Bronchial epithelial cell (primary cell): ENCODE data around the gene EFNB3. TPM values are rescaled to one million over a fixed set of nuclear protein-coding genes. Genes with fewer than 3 reads are reported as not detected.

Source experiments
- DNase-seq: peaks from one replicate; pipeline ENCODE4 v3.0.0-alpha.2; 2010; ENCODE audit warnings: low read depth
- FAIRE-seq: peaks from 2 replicates; lab custom pipeline; 2011; peaks lifted over from hg19 to GRCh38; lab: Jason Lieb, UNC
- H3K27me3 ChIP-seq: 2 replicates; pipeline ENCODE4 v1.5.1; 2011; ENCODE audit warnings: low read length; ENCODE audit not compliant: control insufficient read depth, insufficient read depth
- H3K36me3 ChIP-seq: 2 replicates; pipeline ENCODE4 v1.5.1; 2011; ENCODE audit warnings: low read length; ENCODE audit not compliant: control insufficient read depth, insufficient read depth
- H3K4me3 ChIP-seq: 2 replicates; pipeline ENCODE4 v1.5.1; 2011; ENCODE audit warnings: mild to moderate bottlenecking, low read depth, low read length, control low read depth
- total RNA-seq: library from RNA; depleted of rRNA; stranded (reverse); fragments of >200 nt; gene quantifications from 2 replicates; pipeline ENCODE4 v1.2.1, GENCODE V29; 2014
- TF ChIP-seq, protein P1 (sequence below): IDR thresholded peaks from 2 replicates; pipeline ENCODE4 v1.5.1; 2011; ENCODE audit warnings: mild to moderate bottlenecking, moderate library complexity, low read length, control low read depth, inconsistent platforms; ENCODE audit not compliant: insufficient read depth, severe bottlenecking

EFNB3 gene
- total RNA-seq, 1 donor from 2014 or later, result under 0.01 TPM

DNA sequence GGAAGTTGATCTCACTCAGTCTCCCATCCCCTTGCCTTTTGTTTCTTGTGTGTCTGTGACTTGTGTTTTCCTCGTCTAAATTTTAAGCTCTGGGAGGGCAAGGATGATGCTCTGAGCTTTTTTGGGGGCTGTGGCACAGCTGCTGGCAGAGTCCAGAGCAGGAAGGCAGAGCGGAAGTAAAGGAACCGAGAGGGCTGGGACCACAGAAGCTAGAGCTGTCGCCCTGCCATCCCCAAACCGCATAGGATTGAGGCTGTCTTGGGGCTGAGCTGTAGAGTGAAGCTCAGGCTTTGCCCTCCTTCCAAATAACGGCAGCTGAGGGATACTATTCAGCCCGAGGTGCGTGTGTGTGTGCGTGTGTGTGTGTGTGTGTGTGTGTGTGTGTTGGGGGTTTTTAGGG, 8.8 kb downstream of the EFNB3 start:
- H3K4me3 ChIP-seq, result no peak overlapping the region
- no peaks in the 10 kb centered on the region for H3K27me3 ChIP-seq
- DNase-seq (no peak), FAIRE-seq (no peak)
- TF ChIP-seq, protein P1, sequence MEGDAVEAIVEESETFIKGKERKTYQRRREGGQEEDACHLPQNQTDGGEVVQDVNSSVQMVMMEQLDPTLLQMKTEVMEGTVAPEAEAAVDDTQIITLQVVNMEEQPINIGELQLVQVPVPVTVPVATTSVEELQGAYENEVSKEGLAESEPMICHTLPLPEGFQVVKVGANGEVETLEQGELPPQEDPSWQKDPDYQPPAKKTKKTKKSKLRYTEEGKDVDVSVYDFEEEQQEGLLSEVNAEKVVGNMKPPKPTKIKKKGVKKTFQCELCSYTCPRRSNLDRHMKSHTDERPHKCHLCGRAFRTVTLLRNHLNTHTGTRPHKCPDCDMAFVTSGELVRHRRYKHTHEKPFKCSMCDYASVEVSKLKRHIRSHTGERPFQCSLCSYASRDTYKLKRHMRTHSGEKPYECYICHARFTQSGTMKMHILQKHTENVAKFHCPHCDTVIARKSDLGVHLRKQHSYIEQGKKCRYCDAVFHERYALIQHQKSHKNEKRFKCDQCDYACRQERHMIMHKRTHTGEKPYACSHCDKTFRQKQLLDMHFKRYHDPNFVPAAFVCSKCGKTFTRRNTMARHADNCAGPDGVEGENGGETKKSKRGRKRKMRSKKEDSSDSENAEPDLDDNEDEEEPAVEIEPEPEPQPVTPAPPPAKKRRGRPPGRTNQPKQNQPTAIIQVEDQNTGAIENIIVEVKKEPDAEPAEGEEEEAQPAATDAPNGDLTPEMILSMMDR, result no peak
- no peaks in the 10 kb centered on the region for H3K36me3 ChIP-seq

DNA sequence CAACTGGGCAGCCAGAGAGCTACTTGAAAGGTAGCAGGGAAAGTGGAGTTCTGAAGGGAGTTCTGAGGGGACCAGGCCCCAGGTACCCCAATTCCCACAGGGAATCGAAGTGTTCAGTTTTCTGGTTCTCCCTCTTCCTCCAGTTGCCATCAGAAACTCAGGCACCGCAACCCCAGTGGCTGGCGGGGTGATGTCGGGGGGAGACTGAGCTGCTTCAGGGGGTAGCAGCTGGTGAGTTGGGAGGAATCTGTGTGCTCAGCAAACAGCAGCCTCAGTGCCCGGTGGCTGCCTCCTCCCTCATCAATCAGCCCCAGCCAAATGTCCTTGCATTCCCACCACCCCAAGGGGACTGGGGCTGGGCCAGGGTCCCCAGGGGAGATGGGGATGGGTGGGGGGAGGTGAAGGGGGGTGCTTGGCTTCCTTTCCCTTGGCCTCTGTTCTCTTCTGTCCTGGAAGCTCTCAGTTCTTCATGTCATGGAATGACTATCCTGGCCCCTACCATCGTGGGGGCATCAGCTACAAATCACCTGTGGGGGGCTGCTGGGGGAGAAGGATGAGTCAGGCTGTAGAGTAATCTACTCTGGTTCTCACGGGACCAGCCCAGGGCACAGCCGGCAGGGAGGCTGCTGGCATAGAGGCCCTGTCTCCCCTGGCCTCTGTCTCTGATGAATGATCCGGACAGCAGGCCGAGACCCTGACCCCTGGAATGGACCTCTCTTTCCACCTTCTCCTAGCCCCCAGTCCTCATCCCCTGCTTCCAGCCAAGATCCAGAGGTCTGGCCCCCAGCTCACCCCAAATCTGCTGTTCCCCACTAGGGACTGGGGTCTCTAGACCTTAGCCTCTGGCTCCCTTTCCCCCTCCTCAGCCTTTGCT, 10.0 kb downstream of the EFNB3 start:
- TF ChIP-seq, protein P1, result no peak

DNA sequence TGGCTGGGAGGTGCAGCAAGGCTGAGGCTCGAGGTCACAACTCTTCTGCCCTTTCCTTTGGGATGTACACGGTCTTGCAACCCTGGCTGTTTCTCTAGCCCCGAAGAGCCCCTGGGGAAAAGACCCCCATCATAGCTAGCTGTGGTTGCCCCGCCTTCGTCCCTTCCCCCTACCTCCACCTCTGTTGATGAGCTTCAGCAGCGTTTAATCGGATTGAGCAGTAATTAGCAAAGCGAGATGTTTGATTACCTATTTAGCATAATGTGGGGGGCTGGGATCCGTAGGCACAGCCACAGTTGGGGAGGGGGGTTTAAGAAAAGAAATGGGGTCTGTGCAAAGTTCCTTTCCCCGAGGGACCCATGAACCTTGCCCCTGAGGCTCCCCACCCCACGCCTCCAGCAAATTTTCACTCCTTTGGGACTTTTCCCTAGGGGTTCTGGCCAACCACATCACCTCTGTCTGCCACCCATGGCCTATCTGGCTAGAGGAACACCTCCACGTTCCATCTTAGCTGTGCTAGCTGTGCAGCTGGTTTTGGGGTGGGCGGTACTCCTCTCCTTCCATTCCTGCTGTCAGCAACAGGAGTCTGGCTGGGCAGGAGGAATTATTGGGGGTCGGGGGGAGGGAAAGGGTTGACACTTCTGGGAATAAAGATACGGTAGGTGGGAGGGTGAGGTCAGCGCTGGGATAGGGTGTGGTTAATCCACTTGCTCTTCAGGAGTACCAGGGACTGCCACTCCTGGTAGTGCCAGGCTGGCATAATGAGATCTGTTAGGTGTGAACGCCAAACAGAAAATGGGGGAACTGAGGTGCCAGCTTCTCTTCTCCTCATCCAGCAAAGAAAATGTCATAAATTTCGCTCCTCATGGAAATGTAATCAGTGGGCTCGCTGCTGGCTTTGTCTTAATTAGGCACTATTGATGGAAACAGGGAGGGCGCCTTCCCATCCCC, 11.2 kb downstream of the EFNB3 start:
- peak overlapping the region; percentile 41 for H3K4me3 ChIP-seq

More for the DNA sequence above, 10.0 kb downstream of the EFNB3 start:
- Histone ChIP-seq H3K27me3 (peaks cover 4% of the 10 kb centered on the region), H3K36me3 (no peaks in the 10 kb centered on the region), H3K4me3 (no peak overlapping the region)
- FAIRE-seq (no peak), DNase-seq (no peak)

DNA sequence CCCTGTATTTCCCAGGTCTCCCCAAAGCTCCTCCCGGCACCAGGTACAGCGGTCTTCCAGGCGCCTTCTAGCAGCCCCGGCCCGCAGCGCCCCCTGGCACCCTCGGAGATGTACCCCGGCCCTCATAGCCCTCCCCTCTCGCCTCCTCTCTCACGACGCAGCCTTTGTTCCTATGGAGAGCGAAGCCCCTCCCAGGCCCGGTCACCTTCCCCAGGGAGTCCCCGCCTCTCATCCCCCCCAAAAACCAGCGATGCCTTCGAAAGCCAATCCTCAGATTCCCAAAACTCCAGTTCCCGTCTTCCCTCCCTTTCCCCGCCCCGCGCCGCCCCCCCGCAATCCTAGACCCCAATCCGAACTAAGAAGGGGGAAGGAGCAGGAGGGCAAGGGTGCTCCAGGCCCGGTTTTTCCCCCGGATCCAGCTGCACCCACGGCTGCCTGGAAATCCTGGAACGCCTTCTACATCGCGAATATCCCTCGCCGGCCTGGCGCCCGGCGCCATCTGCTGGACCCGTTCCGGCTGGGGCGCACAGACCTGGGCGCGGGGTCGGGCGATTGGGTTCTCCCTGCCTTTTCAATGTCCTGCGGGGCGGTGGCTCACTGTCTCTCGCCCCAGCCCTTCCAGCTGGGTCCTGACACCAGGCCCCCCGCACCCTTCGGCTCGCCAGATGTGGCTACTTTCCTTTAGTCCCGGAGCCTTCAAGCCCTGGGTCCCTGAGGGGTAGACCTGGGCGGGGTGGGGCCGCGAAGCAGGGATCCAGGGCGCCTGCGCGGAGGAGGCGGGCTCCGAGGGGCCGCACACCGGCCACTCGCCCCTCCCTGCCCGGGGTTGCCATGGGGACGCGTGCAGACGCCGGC, 12.1 kb downstream of the EFNB3 start, which contains the start of gene DNAH2:
DNAH2 (plus strand) TSS at position 844 of the 855 bp plus-strand sequence. CDS start 1,991 bp downstream, outside the sequence.
- peaks cover 4% of the 10 kb centered on the region for H3K27me3 ChIP-seq
- no peak for FAIRE-seq
- peak within 1 kb of the TSS; percentile 41 for H3K4me3 ChIP-seq
- peak; percentile 63 for DNase-seq
- no peaks in the 10 kb centered on the region for H3K36me3 ChIP-seq
- TF ChIP-seq, protein P1, result peak; percentile 82

More for the DNA sequence above, 11.2 kb downstream of the EFNB3 start:
- TF ChIP-seq, protein P1, result no peak
- Histone ChIP-seq H3K27me3 (peaks cover 4% of the 10 kb centered on the region), H3K36me3 (no peaks in the 10 kb centered on the region)
- DNase-seq, result no peak
- FAIRE-seq, result peak; percentile 7

DNA sequence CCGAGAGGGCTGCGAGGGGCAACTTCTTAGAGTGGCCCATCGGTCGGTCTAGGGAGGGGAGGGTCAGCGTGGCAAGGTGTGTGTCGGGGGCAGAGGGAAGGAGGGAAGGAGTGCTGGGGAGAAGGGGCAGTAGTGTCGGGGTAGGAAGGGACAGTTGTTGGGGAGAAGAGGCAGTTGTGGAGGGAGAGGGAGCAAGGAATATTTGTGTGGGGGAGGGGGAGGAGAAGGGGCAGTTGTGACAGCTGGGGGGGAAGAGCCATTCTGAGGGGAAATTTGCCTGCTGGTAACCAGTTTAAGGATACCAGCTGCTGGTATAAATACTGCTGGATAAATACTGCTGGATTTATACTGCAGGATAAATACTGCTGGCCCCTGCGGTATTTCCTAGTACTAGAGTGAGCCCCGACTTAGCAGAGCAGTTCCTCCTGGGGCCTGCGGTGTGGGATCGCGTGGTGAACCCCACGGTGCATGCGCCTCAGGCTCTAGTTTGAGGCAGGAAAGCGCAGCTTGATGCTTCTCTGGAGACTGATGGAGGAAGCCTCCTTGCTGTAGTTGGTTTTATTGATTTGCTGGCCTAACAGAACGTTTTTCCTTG, 12.9 kb downstream of the EFNB3 start:
- Histone ChIP-seq H3K4me3 (peak overlapping the region; percentile 41), H3K36me3 (no peaks in the 10 kb centered on the region)
- no peak for FAIRE-seq

More for the DNA sequence above, 12.9 kb downstream of the EFNB3 start:
- TF ChIP-seq, protein P1, result no peak
- no peak for DNase-seq
- H3K27me3 ChIP-seq, result peaks cover 6% of the 10 kb centered on the region
